ENCODE measurements around the gene TAF9B.
"Not testable (repeated sequence)": the region's sequence is repeated elsewhere in the genome, so short reads cannot be mapped to it uniquely, and the experiment has no call there.

The TAF9B gene

DNA sequence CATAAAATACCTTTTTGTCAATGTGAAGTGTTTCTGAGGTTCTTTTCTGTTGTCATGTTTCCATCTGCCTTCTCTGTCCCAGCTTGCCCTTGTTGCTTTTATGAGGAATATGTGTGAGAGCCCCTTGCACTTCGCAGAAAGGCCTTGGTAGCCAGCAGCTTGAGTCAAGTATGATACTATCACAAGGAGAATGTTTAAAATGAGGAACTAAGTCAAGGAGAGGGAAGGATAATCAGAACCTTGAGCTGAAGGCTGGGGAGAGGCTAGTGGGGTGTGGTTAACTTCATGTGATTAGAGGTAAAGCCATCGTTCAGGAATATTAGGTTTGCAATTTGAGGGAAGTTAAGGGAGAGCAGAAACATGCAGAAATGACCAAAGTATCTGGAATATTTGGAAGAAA is 22.7 kb downstream of the TAF9B start:
- no peak for DNase-seq (ENCODE audit: low read depth in 2 of 2)

DNA sequence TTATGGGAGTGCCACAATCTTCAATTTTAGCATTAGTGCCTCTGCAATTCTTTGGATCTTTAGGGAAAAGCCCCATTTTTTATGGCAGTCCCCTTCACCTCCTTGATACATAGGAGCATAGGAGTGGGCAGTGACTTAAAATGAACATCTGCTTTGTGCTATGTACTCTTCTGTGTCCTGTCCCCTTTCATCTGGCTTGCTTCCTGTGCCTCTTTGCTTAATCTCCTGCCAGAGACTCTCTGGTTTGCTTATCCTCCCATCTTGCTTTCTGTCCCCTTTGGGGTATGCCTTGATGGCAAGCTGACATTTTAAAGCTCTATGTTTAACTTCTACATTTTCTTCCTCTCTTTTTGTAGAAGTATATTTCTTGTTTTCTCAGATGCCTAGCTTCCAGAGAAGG is 23.1 kb downstream of the TAF9B start:
- DNase-seq (ENCODE audit: low read depth in 2 of 2), result no peak

- DNase-seq (ENCODE audit: low read depth in 2 of 2), result no peak
Measured at GRCh38 chrX:78111140-78111931, 28.1 kb downstream of the TAF9B start.

GRCh38 chrX:78109458-78109857 is 30.0 kb downstream of the TAF9B start:
- DNase-seq (ENCODE audit: low read depth in 2 of 2), result no peak

DNA sequence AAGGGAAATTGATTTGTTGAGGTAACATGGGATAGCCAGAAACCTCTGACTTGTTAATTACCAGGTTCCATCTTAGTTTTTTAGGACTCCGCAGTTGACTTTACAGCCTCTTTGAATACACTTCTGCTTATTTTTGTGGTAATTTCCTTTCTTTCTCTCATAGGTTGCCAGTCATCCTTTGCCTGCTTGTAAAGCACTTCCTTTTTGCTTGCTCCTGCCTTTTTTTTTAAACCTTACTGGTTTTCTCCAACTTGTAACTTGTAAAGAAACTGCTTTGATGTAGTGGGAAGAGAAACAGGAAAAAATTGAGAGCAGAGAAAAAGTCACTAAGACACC is 32.8 kb downstream of the TAF9B start:
- DNase-seq (ENCODE audit: low read depth in 2 of 2), result no peak

- no peak for DNase-seq (ENCODE audit: low read depth in 2 of 2)
Measured at GRCh38 chrX:78105944-78106650, 33.4 kb downstream of the TAF9B start.

- no peak for DNase-seq (ENCODE audit: low read depth in 2 of 2)
Measured at GRCh38 chrX:78104447-78105176, 34.8 kb downstream of the TAF9B start.

DNA sequence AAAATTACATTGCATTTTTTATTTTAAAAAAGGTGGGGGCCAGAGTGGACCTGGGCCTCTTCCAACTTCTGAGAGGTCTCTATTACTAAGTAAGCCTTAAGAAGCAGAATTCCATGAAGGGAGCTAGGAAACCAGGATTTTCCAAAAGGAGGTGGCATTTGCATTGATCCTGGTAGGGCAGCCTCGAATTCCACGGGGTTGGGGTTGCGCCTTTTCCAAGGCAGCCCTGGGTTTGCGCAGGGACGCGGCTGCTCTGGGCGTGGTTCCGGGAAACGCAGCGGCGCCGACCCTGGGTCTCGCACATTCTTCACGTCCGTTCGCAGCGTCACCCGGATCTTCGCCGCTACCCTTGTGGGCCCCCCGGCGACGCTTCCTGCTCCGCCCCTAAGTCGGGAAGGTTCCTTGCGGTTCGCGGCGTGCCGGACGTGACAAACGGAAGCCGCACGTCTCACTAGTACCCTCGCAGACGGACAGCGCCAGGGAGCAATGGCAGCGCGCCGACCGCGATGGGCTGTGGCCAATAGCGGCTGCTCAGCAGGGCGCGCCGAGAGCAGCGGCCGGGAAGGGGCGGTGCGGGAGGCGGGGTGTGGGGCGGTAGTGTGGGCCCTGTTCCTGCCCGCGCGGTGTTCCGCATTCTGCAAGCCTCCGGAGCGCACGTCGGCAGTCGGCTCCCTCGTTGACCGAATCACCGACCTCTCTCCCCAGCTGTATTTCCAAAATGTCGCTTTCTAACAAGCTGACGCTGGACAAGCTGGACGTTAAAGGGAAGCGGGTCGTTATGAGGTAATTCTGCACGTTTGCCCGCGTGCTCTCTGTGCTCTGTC is 35.6 kb downstream of the TAF9B start, which contains the start of gene PGK1:
TSS of gene PGK1 (plus strand) at position 626 of the 824 bp plus-strand sequence. CDS start at position 719, 93 bp downstream.
- DNase-seq (ENCODE audit: low read depth in 2 of 2), result peak; percentile 87

DNA sequence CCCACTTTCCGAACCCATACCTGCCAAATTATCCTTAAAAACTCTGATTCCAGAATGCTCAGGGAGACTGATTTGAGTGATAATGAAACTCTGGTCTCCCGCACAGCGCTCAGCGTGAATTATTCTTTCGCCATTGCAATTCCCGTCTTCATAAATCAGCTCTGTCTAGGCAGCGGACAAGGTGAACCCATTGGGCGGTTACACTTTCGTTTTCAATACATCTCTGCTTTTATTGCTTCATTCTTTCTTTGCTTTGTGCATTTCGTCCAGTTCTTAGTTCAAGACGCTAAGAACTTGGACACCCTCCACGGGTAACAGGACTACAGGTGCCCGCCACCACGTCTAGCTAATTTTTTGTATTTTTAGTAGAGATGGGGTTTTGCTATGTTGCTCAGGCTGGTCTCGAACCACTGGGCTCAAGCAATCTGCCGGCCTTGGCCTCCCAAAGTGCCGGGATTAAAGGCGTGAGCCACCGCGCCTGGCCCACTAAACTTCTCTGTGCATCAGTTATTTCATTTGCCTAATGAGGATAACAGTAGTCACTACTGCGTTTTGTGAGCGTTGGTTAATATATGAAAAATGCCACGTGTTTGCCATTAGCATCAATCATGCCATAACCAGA is 36.3 kb downstream of the TAF9B start:
- no peak for DNase-seq (ENCODE audit: low read depth in 2 of 2)

DNA sequence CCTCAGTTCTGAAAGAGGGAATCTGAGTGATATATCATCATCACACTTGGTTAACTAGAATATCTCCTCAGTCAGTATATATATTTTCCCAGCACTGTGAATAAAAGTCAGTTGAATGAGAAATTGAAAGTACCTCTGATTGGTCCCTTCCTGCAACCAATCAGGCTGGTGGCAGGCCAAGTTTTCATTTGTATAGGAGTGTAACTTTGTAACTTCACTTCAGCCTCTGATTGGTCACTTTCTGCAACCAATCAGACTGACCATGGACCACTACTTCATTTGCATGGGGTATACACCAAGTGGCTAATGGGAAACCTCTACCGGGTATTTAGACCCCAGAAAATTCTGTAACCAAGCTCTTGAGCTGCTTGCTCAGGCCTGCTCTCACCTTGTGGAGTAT is 37.4 kb downstream of the TAF9B start:
- DNase-seq (ENCODE audit: low read depth in 2 of 2), result no peak

DNA sequence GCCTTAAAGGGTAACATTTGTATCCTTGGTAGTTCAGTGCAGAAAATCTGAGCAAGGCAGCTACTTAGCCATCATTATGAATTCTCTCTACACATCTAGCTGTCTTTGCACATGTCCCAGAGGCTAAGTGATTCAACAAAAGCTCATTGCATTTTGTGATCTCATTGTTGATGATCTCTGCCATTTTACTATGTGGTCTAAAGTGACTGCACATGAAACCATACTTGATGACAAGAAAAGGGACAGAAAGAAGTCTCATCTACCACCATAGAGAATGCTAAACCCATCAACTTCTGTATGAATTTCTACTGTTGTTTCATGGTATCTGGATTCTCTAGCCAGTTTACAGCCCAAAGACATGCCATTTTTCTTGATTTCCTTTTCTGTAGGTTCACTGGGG is 41.3 kb downstream of the TAF9B start:
- DNase-seq (ENCODE audit: low read depth in 2 of 2), result no peak

GRCh38 chrX:78092296-78092695 is 47.2 kb downstream of the TAF9B start:
- DNase-seq (ENCODE audit: low read depth in 2 of 2), result no peak

- not testable (repeated sequence) for DNase-seq (ENCODE audit: low read depth in 2 of 2)
Measured at GRCh38 chrX:78081413-78081812, 58.0 kb downstream of the TAF9B start.
